NB4 (cell line): Measurements from ENCODE around the gene FNIP2.

Source experiments
- CTCF ChIP-seq: IDR thresholded peaks from one replicate; pipeline ENCODE4 v1.5.1; 2012; ENCODE audit warnings: low read depth, low read length
- MYC ChIP-seq: IDR thresholded peaks from 2 replicates; pipeline ENCODE4 v1.6.1; 2011; ENCODE audit warnings: low read depth, low read length
- POLR2A ChIP-seq: IDR thresholded peaks from 2 replicates; pipeline ENCODE4 v1.6.1; 2011; ENCODE audit warnings: mild to moderate bottlenecking; ENCODE audit not compliant: insufficient read length; ENCODE audit errors: extremely low read depth
- TF ChIP-seq, protein P1 (sequence below): IDR thresholded peaks from 2 replicates; pipeline ENCODE4 v1.6.1; 2011; ENCODE audit warnings: low read depth, low read length

- no peak for TF ChIP-seq CTCF
- no peak for TF ChIP-seq POLR2A
- no peak for TF ChIP-seq MYC
- TF ChIP-seq, protein P1, sequence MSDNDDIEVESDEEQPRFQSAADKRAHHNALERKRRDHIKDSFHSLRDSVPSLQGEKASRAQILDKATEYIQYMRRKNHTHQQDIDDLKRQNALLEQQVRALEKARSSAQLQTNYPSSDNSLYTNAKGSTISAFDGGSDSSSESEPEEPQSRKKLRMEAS, result no peak
Observed at GRCh38 chr4:158873795-158874401, 105.1 kb downstream of the FNIP2 start.
